HepG2 (cell line): Measurements from ENCODE around the gene PIP4K2B. TPM values are rescaled to one million over a fixed set of nuclear protein-coding genes. Genes with fewer than 3 reads are reported as not detected.

Experiments
- ATF4 ChIP-seq, 2 experiments: fragments of 450-650 bp in 1 of 2; sonication (generic) in 1 of 2; formaldehyde crosslinking; IDR thresholded peaks; 2 replicates each; pipeline versions ENCODE4 v1.5.0 to v1.8.0; 2020 to 2022; ENCODE audit warnings: mild to moderate bottlenecking in 1 of 2, missing genetic modification reagents in 1 of 2
- CREB3 ChIP-seq: sonication (generic); formaldehyde crosslinking; IDR thresholded peaks from 2 replicates; pipeline ENCODE4 v1.5.0; 2020; ENCODE audit warnings: missing genetic modification reagents
- GABPA ChIP-seq, 2 experiments: IDR thresholded peaks; 2 replicates each; pipeline ENCODE4 v1.6.1; 2011 to 2016; ENCODE audit warnings: low read depth in 2 of 2, low read length in 1 of 2, missing biosample characterization in 1 of 2, missing genetic modification characterization in 1 of 2
- GABPB1 ChIP-seq: IDR thresholded peaks from 2 replicates; pipeline ENCODE4 v1.6.1; 2016; ENCODE audit warnings: mild to moderate bottlenecking, missing genetic modification reagents, moderate library complexity, missing compliant biosample characterization
- PRPF4 ChIP-seq: fragments of 200-400 bp; formaldehyde crosslinking; IDR thresholded peaks from 2 replicates; pipeline ENCODE4 v1.6.1; 2016; ENCODE audit warnings: low read length, low read depth; ENCODE audit not compliant: poor library complexity, severe bottlenecking
- SYNCRIP ChIP-seq: fragments of 200-400 bp; formaldehyde crosslinking; IDR thresholded peaks from 2 replicates; pipeline ENCODE4 v1.6.1; 2018; ENCODE audit warnings: mild to moderate bottlenecking, low read depth, low read length; ENCODE audit not compliant: insufficient read depth
- ZBTB38 ChIP-seq: sonication (generic); formaldehyde crosslinking; IDR thresholded peaks from 2 replicates; pipeline ENCODE4 v1.5.1; 2020; ENCODE audit warnings: mild to moderate bottlenecking, missing genetic modification reagents
- ZC3H4 ChIP-seq: sonication (generic); formaldehyde crosslinking; IDR thresholded peaks from 2 replicates; pipeline ENCODE4 v1.4.0; 2020; ENCODE audit warnings: missing genetic modification reagents, borderline replicate concordance
- ZNF18 ChIP-seq: sonication (generic); formaldehyde crosslinking; IDR thresholded peaks from 2 replicates; pipeline ENCODE4 v1.8.0; 2022; ENCODE audit warnings: mild to moderate bottlenecking, missing genetic modification reagents; ENCODE audit not compliant: insufficient replicate concordance
- ZNF230 ChIP-seq: sonication (generic); formaldehyde crosslinking; IDR thresholded peaks from 2 replicates; pipeline ENCODE4 v1.4.0; 2020; ENCODE audit warnings: mild to moderate bottlenecking, missing genetic modification reagents
- ZNF235 ChIP-seq: sonication (generic); formaldehyde crosslinking; IDR thresholded peaks from 2 replicates; pipeline ENCODE4 v1.8.1; 2023; ENCODE audit warnings: mild to moderate bottlenecking, missing genetic modification reagents, borderline replicate concordance
- ZNF329 ChIP-seq: sonication (generic); formaldehyde crosslinking; IDR thresholded peaks from 2 replicates; pipeline ENCODE4 v1.9.0; 2021; ENCODE audit warnings: low read depth, mild to moderate bottlenecking, missing genetic modification reagents
- ZNF337 ChIP-seq: sonication (generic); formaldehyde crosslinking; IDR thresholded peaks from 2 replicates; pipeline ENCODE4 v1.5.1; 2020; ENCODE audit warnings: missing genetic modification reagents, low read depth, mild to moderate bottlenecking, borderline replicate concordance
- ZNF33B ChIP-seq: sonication (generic); formaldehyde crosslinking; IDR thresholded peaks from 2 replicates; pipeline ENCODE4 v1.5.1; 2020; ENCODE audit warnings: mild to moderate bottlenecking, missing genetic modification reagents
- ZNF460 ChIP-seq: sonication (generic); formaldehyde crosslinking; IDR thresholded peaks from 2 replicates; pipeline ENCODE4 v1.5.1; 2020; ENCODE audit warnings: missing genetic modification reagents, mild to moderate bottlenecking, borderline replicate concordance
- ZNF639 ChIP-seq: conservative IDR thresholded peaks from 2 replicates; pipeline ENCODE4 v1.6.1; 2018; ENCODE audit warnings: missing genetic modification reagents
- polyA plus RNA-seq, 8 experiments: library from polyadenylated mRNA; depleted of rRNA in 3 of 8; stranded (reverse) in 7 of 8; unstranded in 1 of 8; fragments of >200 nt; fragmentation: Illumina TruSeq in 4 of 8; extraction: Trizol in 4 of 8; gene quantifications; 2 replicates each; pipeline versions ENCODE4 v1.2.1 to v1.2.3, GENCODE V29; 2011 to 2016; ENCODE audit warnings: low read depth in 4 of 8, missing spikeins in 1 of 8, mixed read lengths in 1 of 8; ENCODE audit not compliant: insufficient read depth in 1 of 8
- total RNA-seq, 5 experiments: library from RNA; depleted of rRNA; stranded (reverse); fragments of >200 nt; fragmentation: Illumina TruSeq; extraction: Trizol; gene quantifications; 2 replicates each; pipeline ENCODE4 v1.2.3, GENCODE V29; 2016; ENCODE audit warnings: low read depth in 1 of 5
- TF ChIP-seq, protein P1 (sequence below): sonication (generic); formaldehyde crosslinking; IDR thresholded peaks from 2 replicates; pipeline ENCODE4 v1.4.0; 2020; ENCODE audit warnings: missing genetic modification reagents

Gene PIP4K2B
- total and polyA plus RNA-seq, 2 of the 13 experiments (the other 11 are each of a cell fraction or from before 2014, with no cell fraction given), result 20.4 to 54.0 TPM

- TF ChIP-seq ZNF18 (CRISPR knock-in tag) (no peak), ZNF639 (CRISPR knock-in tag) (no peak), ZNF235 (no peak; the same call in 1 of the 2 replicates), PRPF4 (peak; percentile 86), GABPA (IDR thresholded peaks at IDR 0.05; ENCODE audit: low read depth, low read length) (no peak), GABPA (CRISPR knock-in tag; IDR thresholded peaks at IDR 0.05; ENCODE audit: low read depth) (no peak), ZNF460 (CRISPR knock-in tag) (0 out of 2 replicates have a peak, but pooled peaks have one; percentile 2), ZC3H4 (CRISPR knock-in tag) (peak; percentile 56; the same call in 1 of the 2 replicates), ZNF33B (CRISPR knock-in tag) (0 out of 2 replicates have a peak, but pooled peaks have one; percentile 2), ZNF230 (CRISPR knock-in tag) (no peak), SYNCRIP (no peak), ZBTB38 (CRISPR knock-in tag) (peak; percentile 0; the same call in 1 of the 2 replicates), GABPB1 (no peak), ATF4 (CRISPR knock-in tag; IDR thresholded peaks at IDR 0.05) (0 out of 4 replicates have a peak, but pooled peaks of 1 of the 2 experiments have one; percentile 9), ZNF337 (CRISPR knock-in tag) (0 out of 2 replicates have a peak, but pooled peaks have one; percentile 0), CREB3 (no peak), ZNF329 (CRISPR knock-in tag) (no peak)
- TF ChIP-seq, protein P1, sequence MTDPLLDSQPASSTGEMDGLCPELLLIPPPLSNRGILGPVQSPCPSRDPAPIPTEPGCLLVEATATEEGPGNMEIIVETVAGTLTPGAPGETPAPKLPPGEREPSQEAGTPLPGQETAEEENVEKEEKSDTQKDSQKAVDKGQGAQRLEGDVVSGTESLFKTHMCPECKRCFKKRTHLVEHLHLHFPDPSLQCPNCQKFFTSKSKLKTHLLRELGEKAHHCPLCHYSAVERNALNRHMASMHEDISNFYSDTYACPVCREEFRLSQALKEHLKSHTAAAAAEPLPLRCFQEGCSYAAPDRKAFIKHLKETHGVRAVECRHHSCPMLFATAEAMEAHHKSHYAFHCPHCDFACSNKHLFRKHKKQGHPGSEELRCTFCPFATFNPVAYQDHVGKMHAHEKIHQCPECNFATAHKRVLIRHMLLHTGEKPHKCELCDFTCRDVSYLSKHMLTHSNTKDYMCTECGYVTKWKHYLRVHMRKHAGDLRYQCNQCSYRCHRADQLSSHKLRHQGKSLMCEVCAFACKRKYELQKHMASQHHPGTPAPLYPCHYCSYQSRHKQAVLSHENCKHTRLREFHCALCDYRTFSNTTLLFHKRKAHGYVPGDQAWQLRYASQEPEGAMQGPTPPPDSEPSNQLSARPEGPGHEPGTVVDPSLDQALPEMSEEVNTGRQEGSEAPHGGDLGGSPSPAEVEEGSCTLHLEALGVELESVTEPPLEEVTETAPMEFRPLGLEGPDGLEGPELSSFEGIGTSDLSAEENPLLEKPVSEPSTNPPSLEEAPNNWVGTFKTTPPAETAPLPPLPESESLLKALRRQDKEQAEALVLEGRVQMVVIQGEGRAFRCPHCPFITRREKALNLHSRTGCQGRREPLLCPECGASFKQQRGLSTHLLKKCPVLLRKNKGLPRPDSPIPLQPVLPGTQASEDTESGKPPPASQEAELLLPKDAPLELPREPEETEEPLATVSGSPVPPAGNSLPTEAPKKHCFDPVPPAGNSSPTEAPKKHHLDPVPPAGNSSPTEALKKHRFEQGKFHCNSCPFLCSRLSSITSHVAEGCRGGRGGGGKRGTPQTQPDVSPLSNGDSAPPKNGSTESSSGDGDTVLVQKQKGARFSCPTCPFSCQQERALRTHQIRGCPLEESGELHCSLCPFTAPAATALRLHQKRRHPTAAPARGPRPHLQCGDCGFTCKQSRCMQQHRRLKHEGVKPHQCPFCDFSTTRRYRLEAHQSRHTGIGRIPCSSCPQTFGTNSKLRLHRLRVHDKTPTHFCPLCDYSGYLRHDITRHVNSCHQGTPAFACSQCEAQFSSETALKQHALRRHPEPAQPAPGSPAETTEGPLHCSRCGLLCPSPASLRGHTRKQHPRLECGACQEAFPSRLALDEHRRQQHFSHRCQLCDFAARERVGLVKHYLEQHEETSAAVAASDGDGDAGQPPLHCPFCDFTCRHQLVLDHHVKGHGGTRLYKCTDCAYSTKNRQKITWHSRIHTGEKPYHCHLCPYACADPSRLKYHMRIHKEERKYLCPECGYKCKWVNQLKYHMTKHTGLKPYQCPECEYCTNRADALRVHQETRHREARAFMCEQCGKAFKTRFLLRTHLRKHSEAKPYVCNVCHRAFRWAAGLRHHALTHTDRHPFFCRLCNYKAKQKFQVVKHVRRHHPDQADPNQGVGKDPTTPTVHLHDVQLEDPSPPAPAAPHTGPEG (CRISPR knock-in tag), result 0 out of 2 replicates have a peak, but pooled peaks have one; percentile 38
Measured at GRCh38 chr17:38825762-38826247, 26.4 kb upstream of the PIP4K2B start (continued).
